Measurements from ENCODE around the gene PARVB.
A peak's percentile ranks its signal among the peaks of the same experiment; 100 is the strongest.

The PARVB gene

GRCh38 chr22:44087089-44087430 lies 63.0 kb downstream of the PARVB start:
- TF ChIP-seq, protein P1, sequence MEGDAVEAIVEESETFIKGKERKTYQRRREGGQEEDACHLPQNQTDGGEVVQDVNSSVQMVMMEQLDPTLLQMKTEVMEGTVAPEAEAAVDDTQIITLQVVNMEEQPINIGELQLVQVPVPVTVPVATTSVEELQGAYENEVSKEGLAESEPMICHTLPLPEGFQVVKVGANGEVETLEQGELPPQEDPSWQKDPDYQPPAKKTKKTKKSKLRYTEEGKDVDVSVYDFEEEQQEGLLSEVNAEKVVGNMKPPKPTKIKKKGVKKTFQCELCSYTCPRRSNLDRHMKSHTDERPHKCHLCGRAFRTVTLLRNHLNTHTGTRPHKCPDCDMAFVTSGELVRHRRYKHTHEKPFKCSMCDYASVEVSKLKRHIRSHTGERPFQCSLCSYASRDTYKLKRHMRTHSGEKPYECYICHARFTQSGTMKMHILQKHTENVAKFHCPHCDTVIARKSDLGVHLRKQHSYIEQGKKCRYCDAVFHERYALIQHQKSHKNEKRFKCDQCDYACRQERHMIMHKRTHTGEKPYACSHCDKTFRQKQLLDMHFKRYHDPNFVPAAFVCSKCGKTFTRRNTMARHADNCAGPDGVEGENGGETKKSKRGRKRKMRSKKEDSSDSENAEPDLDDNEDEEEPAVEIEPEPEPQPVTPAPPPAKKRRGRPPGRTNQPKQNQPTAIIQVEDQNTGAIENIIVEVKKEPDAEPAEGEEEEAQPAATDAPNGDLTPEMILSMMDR (IDR thresholded peaks at IDR 0.05; ENCODE audit: low read depth, low read length) = no peak
- no peak overlapping the region for H3K4me3 ChIP-seq (ENCODE audit: low read depth, low read length)
- H3K36me3 ChIP-seq = no peaks in the 10 kb centered on the region

DNA sequence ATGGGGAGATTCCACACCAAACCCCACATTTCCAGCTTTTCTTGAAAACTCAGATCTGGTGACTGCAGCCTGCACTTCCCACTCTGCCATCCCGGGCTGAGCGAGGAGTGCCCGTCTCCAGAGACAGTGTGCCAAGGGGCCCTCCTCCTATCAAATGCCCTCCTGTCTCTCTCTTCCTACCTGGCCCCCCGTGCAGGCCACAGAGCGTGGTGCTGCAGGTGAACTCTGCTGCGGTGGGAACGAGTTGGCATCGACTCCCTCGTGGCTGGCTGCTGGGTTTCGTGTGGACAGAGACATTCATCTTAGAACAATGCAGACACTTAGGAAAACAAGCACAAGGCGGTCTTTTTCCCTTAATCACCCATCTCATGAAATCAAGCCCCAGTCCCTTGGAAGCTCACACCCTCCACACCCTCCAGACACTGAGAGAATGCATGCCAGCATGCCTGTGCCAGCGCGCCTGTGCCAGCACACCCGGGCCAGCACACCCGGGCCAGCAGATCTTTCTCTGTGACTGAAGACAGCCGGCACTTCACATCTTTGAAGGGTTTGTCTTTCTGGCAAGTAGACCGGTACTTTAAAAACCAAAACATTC lies 65.0 kb downstream of the PARVB start:
- no peaks in the 10 kb centered on the region for H3K36me3 ChIP-seq
- no peak for DNase-seq
- TF ChIP-seq, protein P1 (IDR thresholded peaks at IDR 0.05; ENCODE audit: low read depth, low read length) = no peak
- no peaks in the 10 kb centered on the region for H3K27me3 ChIP-seq
- H3K4me3 ChIP-seq (ENCODE audit: low read depth, low read length) = no peak overlapping the region
- H3K9me3 ChIP-seq = no peaks in the 10 kb centered on the region
- no peaks in the 10 kb centered on the region for H3K4me1 ChIP-seq

More at GRCh38 chr22:44087089-44087430, 63.0 kb downstream of the PARVB start:
- Histone ChIP-seq H3K9me3 (no peaks in the 10 kb centered on the region), H3K4me1 (no peaks in the 10 kb centered on the region), H3K27me3 (no peaks in the 10 kb centered on the region)
- DNase-seq = no peak

GRCh38 chr22:44089717-44090570 lies 65.8 kb downstream of the PARVB start:
- Histone ChIP-seq H3K9me3 (no peaks in the 10 kb centered on the region), H3K36me3 (no peaks in the 10 kb centered on the region), H3K27me3 (no peaks in the 10 kb centered on the region), H3K4me1 (no peaks in the 10 kb centered on the region), H3K4me3 (ENCODE audit: low read depth, low read length) (no peak overlapping the region)
- TF ChIP-seq, protein P1 (IDR thresholded peaks at IDR 0.05; ENCODE audit: low read depth, low read length) = no peak
- no peak for DNase-seq

GRCh38 chr22:44090571-44090905 lies 66.4 kb downstream of the PARVB start:
- TF ChIP-seq, protein P1 (IDR thresholded peaks at IDR 0.05; ENCODE audit: low read depth, low read length) = no peak
- Histone ChIP-seq H3K4me1 (no peaks in the 10 kb centered on the region), H3K9me3 (no peaks in the 10 kb centered on the region), H3K27me3 (no peaks in the 10 kb centered on the region), H3K36me3 (no peaks in the 10 kb centered on the region), H3K4me3 (ENCODE audit: low read depth, low read length) (no peak overlapping the region)
- no peak for DNase-seq

DNA sequence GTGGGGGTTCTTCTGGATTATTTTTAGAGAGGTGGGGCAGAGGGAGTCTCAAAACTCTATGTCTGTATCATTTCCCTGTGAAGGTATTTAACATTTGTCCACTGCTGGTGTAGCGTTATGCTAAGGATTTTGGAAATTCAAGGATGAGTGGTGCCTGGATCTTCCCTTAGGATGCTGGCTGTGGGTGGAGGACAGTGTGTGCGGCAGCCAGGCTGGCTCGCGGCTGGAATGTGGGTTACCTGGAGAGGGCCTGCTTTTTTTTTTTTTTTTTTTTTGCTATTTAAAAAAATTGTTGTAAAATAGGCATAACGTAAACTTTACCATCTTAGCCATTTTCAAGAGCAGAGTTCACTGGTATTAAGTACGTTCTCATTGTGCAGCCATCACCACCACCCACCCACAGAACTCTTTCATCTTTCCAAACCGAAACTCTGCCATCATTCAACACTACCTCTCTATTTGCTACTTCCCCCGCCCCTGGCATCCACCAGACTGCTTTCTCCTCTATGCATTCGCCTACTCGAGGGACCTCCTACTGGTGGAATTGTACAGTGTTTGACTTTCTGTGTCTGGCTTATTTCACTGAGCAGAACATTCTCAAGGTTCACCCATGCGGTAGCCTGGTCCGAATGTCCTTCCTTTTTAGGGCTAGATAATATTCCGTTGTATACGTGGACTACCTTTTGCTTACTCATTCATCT lies 67.1 kb downstream of the PARVB start:
- Histone ChIP-seq H3K4me1 (no peaks in the 10 kb centered on the region), H3K9me3 (no peaks in the 10 kb centered on the region), H3K36me3 (no peaks in the 10 kb centered on the region), H3K4me3 (ENCODE audit: low read depth, low read length) (no peak overlapping the region), H3K27me3 (no peaks in the 10 kb centered on the region)
- TF ChIP-seq, protein P1 (IDR thresholded peaks at IDR 0.05; ENCODE audit: low read depth, low read length) = peak; percentile 48
- DNase-seq = peak; percentile 29
